ENCODE measurements around the gene C1D. TPM values are rescaled to one million over a fixed set of nuclear protein-coding genes. Genes with fewer than 3 reads are reported as not detected.

Gene C1D
- total and polyA plus RNA-seq, 2 of the 4 experiments (the other 2 are of a cell fraction): 2.7 to 14.3 TPM

GRCh38 chr2:67997528-67997900, 65.3 kb downstream of the C1D start:
- no TSS peak for BruUV-seq (replicated peaks)

More at GRCh38 chr2:67997528-67997900, 65.3 kb downstream of the C1D start:
- no CpG with 5 or more reads among the region's 3 CpGs for WGBS, 2 experiments (ENCODE audit: extremely low coverage in 2 of 2, insufficient read length in 1 of 2)
- 0 out of 2 replicates have a peak overlapping the region, but pooled peaks have one; percentile 7 for H3K23ac ChIP-seq (ENCODE audit: low read depth, low read length)
- H3K9ac ChIP-seq (ENCODE audit: low read depth, low read length): no peak overlapping the region
- peak overlapping the region; percentile 36 for H2AFZ ChIP-seq (replicated peaks; ENCODE audit: low read length, poor library complexity)
- no peaks in the 10 kb centered on the region for H4K20me1 ChIP-seq (ENCODE audit: insufficient read depth, low read length)
- peaks cover 2% of the 10 kb centered on the region; the same call in 1 of the 2 replicates for H3K4me1 ChIP-seq (ENCODE audit: control insufficient read depth, insufficient read depth, low read length)
- peak overlapping the region in 1 of 2 experiments; percentile 14; a peak in 1 of 4 replicates for H4K8ac ChIP-seq (ENCODE audit: low read depth in 2 of 2, low read length in 2 of 2)
- H2BK15ac ChIP-seq (ENCODE audit: low read depth, low read length): peak overlapping the region; percentile 2; the same call in 1 of the 3 replicates
- intact Hi-C loops (cut with micrococcal nuclease) (no loop called here), in situ Hi-C loops (cut with MboI; ENCODE audit: low sequenced_read_pairs) (no loop called here), dilution Hi-C loops (cut with HindIII; ENCODE audit: low sequenced_read_pairs, unreplicated experiment) (no loop called here)
- no peaks in the 10 kb centered on the region for H3K79me1 ChIP-seq (ENCODE audit: low read depth in 1 of 2, low read length in 2 of 2)
- no peak overlapping the region for H3K4me3 ChIP-seq (ENCODE audit: insufficient read depth, low read depth, low read length)
- H3K18ac ChIP-seq (ENCODE audit: low read depth, low read length): no peak overlapping the region
- no peaks in the 10 kb centered on the region for H3K36me3 ChIP-seq (ENCODE audit: control insufficient read depth, insufficient read depth, low read length)
- no peak overlapping the region for H4K91ac ChIP-seq (ENCODE audit: insufficient read depth, low read depth, low read length)
- TF ChIP-seq FOS (IDR thresholded peaks at IDR 0.05; ENCODE audit: low read depth, low read length) (peak; percentile 42; the same call in 1 of the 2 replicates), BHLHE40 (IDR thresholded peaks at IDR 0.05; ENCODE audit: low read depth, low read length) (peak; percentile 13; the same call in 1 of the 2 replicates)
- TF ChIP-seq, protein P1, sequence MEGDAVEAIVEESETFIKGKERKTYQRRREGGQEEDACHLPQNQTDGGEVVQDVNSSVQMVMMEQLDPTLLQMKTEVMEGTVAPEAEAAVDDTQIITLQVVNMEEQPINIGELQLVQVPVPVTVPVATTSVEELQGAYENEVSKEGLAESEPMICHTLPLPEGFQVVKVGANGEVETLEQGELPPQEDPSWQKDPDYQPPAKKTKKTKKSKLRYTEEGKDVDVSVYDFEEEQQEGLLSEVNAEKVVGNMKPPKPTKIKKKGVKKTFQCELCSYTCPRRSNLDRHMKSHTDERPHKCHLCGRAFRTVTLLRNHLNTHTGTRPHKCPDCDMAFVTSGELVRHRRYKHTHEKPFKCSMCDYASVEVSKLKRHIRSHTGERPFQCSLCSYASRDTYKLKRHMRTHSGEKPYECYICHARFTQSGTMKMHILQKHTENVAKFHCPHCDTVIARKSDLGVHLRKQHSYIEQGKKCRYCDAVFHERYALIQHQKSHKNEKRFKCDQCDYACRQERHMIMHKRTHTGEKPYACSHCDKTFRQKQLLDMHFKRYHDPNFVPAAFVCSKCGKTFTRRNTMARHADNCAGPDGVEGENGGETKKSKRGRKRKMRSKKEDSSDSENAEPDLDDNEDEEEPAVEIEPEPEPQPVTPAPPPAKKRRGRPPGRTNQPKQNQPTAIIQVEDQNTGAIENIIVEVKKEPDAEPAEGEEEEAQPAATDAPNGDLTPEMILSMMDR (conservative IDR thresholded peaks at IDR 0.05; ENCODE audit: low read depth, low read length): no peak
- no peak overlapping the region; the same call in 1 of the 2 replicates for H3K4me2 ChIP-seq (ENCODE audit: low read depth, low read length)
- H3K56ac ChIP-seq (ENCODE audit: extremely low read depth, insufficient read depth, low read length): no peak overlapping the region
- peaks cover 6% of the 10 kb centered on the region; the same call in 1 of the 2 replicates for H3K9me1 ChIP-seq (ENCODE audit: insufficient read depth, low read length)
- no peak overlapping the region for H4K5ac ChIP-seq (ENCODE audit: low read depth, low read length)
- H2AK5ac ChIP-seq (ENCODE audit: low read depth, low read length): no peak overlapping the region
- CTCF ChIA-PET: interaction anchor here (0.6 to 1.1 kb wide), 4 partner anchors 12 to 158 kb away, joined by 3 to 4 read pairs (median 3); no protein-coding TSS in a partner anchor
- 0 out of 2 replicates have a peak overlapping the region, but pooled peaks have one; percentile 32 for H2BK20ac ChIP-seq (ENCODE audit: low read depth, low read length)
- peak overlapping the region; percentile 10; the same call in 1 of the 2 replicates for H2BK120ac ChIP-seq (ENCODE audit: low read depth, low read length)
- no peak overlapping the region for H2BK5ac ChIP-seq (ENCODE audit: low read depth, low read length, poor library complexity, severe bottlenecking)
- peak overlapping the region; percentile 70; the same call in 1 of the 2 replicates for H3K14ac ChIP-seq (replicated peaks; ENCODE audit: low read depth, low read length)
- ATAC-seq (ENCODE audit: low read depth) (peak; percentile 84), DNase-seq (peak; percentile 88)
- H3K27ac ChIP-seq (ENCODE audit: insufficient read depth, low read length): no peak overlapping the region
- H3K27me3 ChIP-seq (ENCODE audit: control insufficient read depth, insufficient read depth, low read length): no peaks in the 10 kb centered on the region
- H3K4ac ChIP-seq (ENCODE audit: low read depth, low read length): peak overlapping the region; percentile 22; the same call in 1 of the 2 replicates
- POLR2A ChIA-PET (ENCODE audit: unreplicated experiment): no interaction called here
- no peak overlapping the region for H2AK9ac ChIP-seq (replicated peaks; ENCODE audit: low read depth, low read length, poor library complexity)
- no peaks in the 10 kb centered on the region for H3K9me3 ChIP-seq (ENCODE audit: control insufficient read depth, insufficient read depth, low read length)
